MCF 10A (cell line): ENCODE measurements around the gene KLHL26. TPM values are rescaled to one million over a fixed set of nuclear protein-coding genes. Genes with fewer than 3 reads are reported as not detected.
A peak's percentile ranks its signal among the peaks of the same experiment; 100 is the strongest.

Experiments used
- BruUV-seq: library from RNA; stranded (reverse); fragments of 400-500 nt; replicated peaks from 2 replicates; lab custom pipeline; 2021; lab: Mats Ljungman, UMichigan
- CTCF ChIA-PET: fragments of 300-600 bp; sonication (Branson Sonifier 250); formaldehyde crosslinking; extraction: SDS; loops from one replicate; lab custom pipeline; 2021; ENCODE audit warnings: antibody characterized with exemption, inconsistent platforms; lab: Yijun Ruan, JAX
- POLR2A ChIA-PET: fragments of 300-600, 350-650 bp; sonication (Branson Sonifier 250); formaldehyde crosslinking; extraction: SDS; loops from one replicate; lab custom pipeline; 2020; ENCODE audit warnings: antibody characterized with exemption, inconsistent platforms; lab: Yijun Ruan, JAX
- DNase-seq: peaks from one replicate; pipeline ENCODE4 v3.0.0-alpha.2; 2018; ENCODE audit not compliant: unreplicated experiment
- H3K27ac Mint-ChIP-seq: one replicate; pipeline ENCODE4 v1.8.0; 2022; ENCODE audit warnings: mild to moderate bottlenecking, low read depth, mixed read lengths; ENCODE audit not compliant: unreplicated experiment
- H3K27me3 Mint-ChIP-seq: one replicate; pipeline ENCODE4 v1.8.0; 2022; ENCODE audit warnings: mixed read lengths; ENCODE audit not compliant: insufficient read depth, unreplicated experiment
- H3K36me3 Mint-ChIP-seq: one replicate; pipeline ENCODE4 v1.8.0; 2022; ENCODE audit warnings: mild to moderate bottlenecking, moderate library complexity, mixed read lengths; ENCODE audit not compliant: insufficient read depth, unreplicated experiment
- H3K4me1 Mint-ChIP-seq: one replicate; pipeline ENCODE4 v1.8.0; 2022; ENCODE audit warnings: mixed read lengths; ENCODE audit not compliant: insufficient read depth, unreplicated experiment
- H3K4me3 Mint-ChIP-seq: one replicate; pipeline ENCODE4 v1.8.0; 2022; ENCODE audit warnings: mild to moderate bottlenecking, moderate library complexity, mixed read lengths; ENCODE audit not compliant: unreplicated experiment
- H3K9me3 Mint-ChIP-seq: one replicate; pipeline ENCODE4 v1.8.0; 2022; ENCODE audit warnings: mixed read lengths; ENCODE audit not compliant: unreplicated experiment
- intact Hi-C: fragments of 100-400 bp; cut with micrococcal nuclease; formaldehyde crosslinking; loops from 2 replicates; pipeline ENCODE4 v1.14.1; 2022
- total RNA-seq: library from RNA; stranded (reverse); gene quantifications from 2 replicates; pipeline ENCODE4 v1.2.3, GENCODE V29; 2022
- TF ChIP-seq, protein P1 (sequence below): fragments of 200-600 bp; IDR thresholded peaks from one replicate; pipeline ENCODE4 v1.8.0; 2022; ENCODE audit warnings: antibody characterized with exemption, mild to moderate bottlenecking; ENCODE audit not compliant: unreplicated experiment

The KLHL26 gene
- total RNA-seq, 1 experiment from 2014 or later: 6.6 TPM

DNA sequence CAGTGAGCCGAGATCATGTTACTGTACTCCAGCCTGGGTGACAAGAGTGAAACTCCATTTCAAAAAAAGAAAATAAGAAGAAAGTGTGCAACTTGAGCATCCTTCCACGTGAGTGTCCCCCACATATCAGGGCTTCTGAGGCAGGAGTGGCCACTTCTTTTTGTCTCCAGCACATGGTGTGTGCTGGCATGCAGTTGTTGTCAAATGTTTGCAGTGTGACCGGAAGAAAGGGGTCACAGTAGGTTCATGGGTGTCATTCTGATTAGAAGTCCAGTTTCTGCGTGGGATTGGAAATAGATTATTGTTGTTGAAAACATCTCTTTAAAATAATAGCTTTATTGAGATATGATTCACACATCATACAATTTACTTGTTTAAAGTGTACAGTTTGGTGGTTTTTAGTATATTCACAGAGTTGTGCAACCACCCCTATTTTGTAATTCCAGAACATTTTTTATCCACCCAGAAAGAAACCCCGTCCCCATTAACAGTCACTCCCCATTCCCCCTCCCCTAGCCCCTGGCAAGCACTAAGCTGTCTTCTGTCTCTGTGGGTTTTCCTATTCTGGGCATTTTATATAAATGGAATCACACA lies 48.9 kb downstream of the KLHL26 start:
- ChIA-PET POLR2A (interaction anchor here (0.7 to 0.8 kb wide), 2 partner anchors 78 to 99 kb away, joined by 3 read pairs; no protein-coding TSS in a partner anchor), CTCF (interaction anchor here (0.6 kb wide), 1 partner anchor 557 kb away, joined by 3 read pairs; no protein-coding TSS in a partner anchor)
- no TSS peak for BruUV-seq
- Mint-ChIP-seq H3K4me1 (peaks cover 20% of the 10 kb centered on the region), H3K27ac (no peak overlapping the region), H3K9me3 (no peaks in the 10 kb centered on the region), H3K27me3 (no peaks in the 10 kb centered on the region), H3K36me3 (no peaks in the 10 kb centered on the region), H3K4me3 (no peak overlapping the region)
- intact Hi-C loops: loop anchor here (5.0 kb wide), 1 partner anchor 77 kb away; no protein-coding TSS in a partner anchor
- TF ChIP-seq, protein P1, sequence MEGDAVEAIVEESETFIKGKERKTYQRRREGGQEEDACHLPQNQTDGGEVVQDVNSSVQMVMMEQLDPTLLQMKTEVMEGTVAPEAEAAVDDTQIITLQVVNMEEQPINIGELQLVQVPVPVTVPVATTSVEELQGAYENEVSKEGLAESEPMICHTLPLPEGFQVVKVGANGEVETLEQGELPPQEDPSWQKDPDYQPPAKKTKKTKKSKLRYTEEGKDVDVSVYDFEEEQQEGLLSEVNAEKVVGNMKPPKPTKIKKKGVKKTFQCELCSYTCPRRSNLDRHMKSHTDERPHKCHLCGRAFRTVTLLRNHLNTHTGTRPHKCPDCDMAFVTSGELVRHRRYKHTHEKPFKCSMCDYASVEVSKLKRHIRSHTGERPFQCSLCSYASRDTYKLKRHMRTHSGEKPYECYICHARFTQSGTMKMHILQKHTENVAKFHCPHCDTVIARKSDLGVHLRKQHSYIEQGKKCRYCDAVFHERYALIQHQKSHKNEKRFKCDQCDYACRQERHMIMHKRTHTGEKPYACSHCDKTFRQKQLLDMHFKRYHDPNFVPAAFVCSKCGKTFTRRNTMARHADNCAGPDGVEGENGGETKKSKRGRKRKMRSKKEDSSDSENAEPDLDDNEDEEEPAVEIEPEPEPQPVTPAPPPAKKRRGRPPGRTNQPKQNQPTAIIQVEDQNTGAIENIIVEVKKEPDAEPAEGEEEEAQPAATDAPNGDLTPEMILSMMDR: no peak
- no peak for DNase-seq

DNA sequence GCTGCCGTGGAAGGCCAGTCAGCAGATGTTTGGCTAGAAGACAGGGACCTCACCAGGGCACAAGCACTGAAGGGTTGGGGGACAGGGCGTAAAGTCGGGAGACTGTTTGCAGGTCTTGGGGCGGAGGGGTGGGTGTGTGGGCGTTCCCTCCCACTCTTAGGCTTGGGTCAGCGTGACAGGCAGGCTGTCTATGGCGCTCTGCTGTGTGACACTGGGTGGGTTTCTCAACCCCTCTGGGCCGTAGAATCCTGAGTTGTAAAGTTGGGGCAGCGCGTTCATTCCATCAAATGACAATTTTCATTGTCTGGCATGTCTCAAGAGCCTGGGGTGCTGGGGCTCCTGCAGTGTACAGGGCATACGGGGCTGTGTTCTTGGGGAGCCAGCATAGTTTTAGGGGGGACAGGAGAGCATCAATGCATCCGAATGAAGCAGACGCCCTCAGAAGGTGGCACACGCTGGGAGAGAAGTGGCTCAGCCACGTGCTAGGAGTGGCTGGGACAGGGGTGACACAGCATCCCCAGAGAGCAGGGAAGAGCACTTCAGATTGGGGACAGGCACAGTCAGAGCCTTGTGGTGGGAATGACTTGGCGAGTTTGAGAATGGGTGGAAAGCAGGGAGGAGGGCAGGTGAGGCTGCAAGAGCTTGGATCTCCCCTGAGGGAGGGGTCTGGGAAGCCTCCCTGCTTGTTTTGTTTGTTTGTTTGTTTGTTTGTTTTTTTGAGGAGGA lies 51.1 kb downstream of the KLHL26 start:
- peak overlapping the region; percentile 32 for H3K27ac Mint-ChIP-seq
- intact Hi-C loops: loop anchor here (5.0 kb wide), 1 partner anchor 74 kb away; no protein-coding TSS in a partner anchor
- ChIA-PET CTCF (no interaction called here), POLR2A (no interaction called here)
- TF ChIP-seq, protein P1: no peak
- no TSS peak for BruUV-seq
- no peak for DNase-seq
- no peaks in the 10 kb centered on the region for H3K9me3 Mint-ChIP-seq
- H3K4me3 Mint-ChIP-seq: no peak overlapping the region
- H3K36me3 Mint-ChIP-seq: no peaks in the 10 kb centered on the region
- H3K27me3 Mint-ChIP-seq: no peaks in the 10 kb centered on the region
- peaks cover 11% of the 10 kb centered on the region for H3K4me1 Mint-ChIP-seq

DNA sequence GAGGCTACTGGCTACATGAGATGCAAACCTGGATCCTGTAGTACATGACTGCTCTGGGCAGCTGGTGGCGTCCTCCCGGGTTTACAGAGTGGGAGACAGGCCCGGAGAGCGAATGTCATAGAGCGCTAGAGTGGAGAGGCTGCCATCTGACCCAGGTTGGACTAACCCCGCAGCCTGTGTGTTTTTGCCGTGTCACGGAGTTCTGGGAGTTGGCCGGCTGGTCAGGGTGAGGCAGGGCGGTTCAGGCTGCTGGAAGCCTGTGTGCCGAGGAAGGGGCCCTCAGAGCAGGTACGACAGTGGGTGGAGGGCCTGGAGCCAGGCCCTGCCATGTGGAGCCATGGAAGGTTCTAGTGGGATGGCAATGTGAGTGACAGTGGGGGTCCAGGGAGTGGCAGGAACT lies 59.2 kb downstream of the KLHL26 start:
- POLR2A ChIA-PET: no interaction called here
- H3K27me3 Mint-ChIP-seq: no peaks in the 10 kb centered on the region
- H3K9me3 Mint-ChIP-seq: no peaks in the 10 kb centered on the region
- no peak overlapping the region for H3K27ac Mint-ChIP-seq
- no peaks in the 10 kb centered on the region for H3K36me3 Mint-ChIP-seq
- intact Hi-C loops: no loop called here
- CTCF ChIA-PET: no interaction called here
- DNase-seq: no peak
- H3K4me1 Mint-ChIP-seq: peaks cover 13% of the 10 kb centered on the region
- TF ChIP-seq, protein P1: no peak
- no TSS peak for BruUV-seq
- H3K4me3 Mint-ChIP-seq: no peak overlapping the region

DNA sequence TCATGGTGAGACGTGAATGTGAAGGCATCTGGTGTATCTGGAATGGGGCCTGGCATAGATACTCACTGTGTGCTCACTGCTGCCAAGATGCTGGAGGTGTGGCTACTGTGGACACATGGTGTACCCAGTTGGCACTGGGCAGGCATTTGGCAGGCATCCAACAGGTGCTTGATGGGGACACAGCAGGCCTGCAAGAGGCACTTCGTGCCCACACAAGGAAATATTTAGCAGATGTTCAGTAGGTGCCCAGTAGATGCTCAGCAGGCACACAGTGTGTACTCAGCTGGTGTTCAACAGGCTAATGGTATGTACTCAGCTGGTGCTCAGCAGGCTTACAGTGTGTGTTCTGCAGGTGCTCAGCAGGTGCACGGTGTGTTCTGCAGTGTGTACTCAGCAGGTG lies 60.9 kb downstream of the KLHL26 start:
- no peaks in the 10 kb centered on the region for H3K27me3 Mint-ChIP-seq
- TF ChIP-seq, protein P1: no peak
- no peak overlapping the region for H3K4me3 Mint-ChIP-seq
- intact Hi-C loops: no loop called here
- no TSS peak for BruUV-seq
- CTCF ChIA-PET: interaction anchor here (0.6 kb wide), 1 partner anchor 20 kb away, joined by 3 read pairs; no protein-coding TSS in a partner anchor
- no peaks in the 10 kb centered on the region for H3K9me3 Mint-ChIP-seq
- DNase-seq: peak; percentile 54
- H3K36me3 Mint-ChIP-seq: no peaks in the 10 kb centered on the region
- H3K27ac Mint-ChIP-seq: no peak overlapping the region
- POLR2A ChIA-PET: no interaction called here
- H3K4me1 Mint-ChIP-seq: peaks cover 13% of the 10 kb centered on the region
